ENCODE results near the gene PRPF6. TPM values are rescaled to one million over a fixed set of nuclear protein-coding genes. Genes with fewer than 3 reads are reported as not detected.

The PRPF6 gene
- total and polyA plus RNA-seq, 2 of the 13 experiments (the other 11 are each of a cell fraction or from before 2014, with no cell fraction given): 63.7 to 101 TPM

- no peak for TF ChIP-seq MLXIP (CRISPR knock-in tag; IDR thresholded peaks at IDR 0.05; ENCODE audit: borderline replicate concordance)
- no peak for TF ChIP-seq REPIN1 (CRISPR knock-in tag; IDR thresholded peaks at IDR 0.05; ENCODE audit: borderline replicate concordance, low read depth)
- no peak for TF ChIP-seq MTA3 (CRISPR knock-in tag; IDR thresholded peaks at IDR 0.05)
- TF ChIP-seq NKX3-1 (CRISPR knock-in tag; IDR thresholded peaks at IDR 0.05): no peak; the same call in none of the 2 replicates
- no peak for TF ChIP-seq ZNF746 (CRISPR knock-in tag; IDR thresholded peaks at IDR 0.05)
- TF ChIP-seq FOXK2 (IDR thresholded peaks at IDR 0.05): no peak
- TF ChIP-seq MAFK (conservative IDR thresholded peaks at IDR 0.05 in 1 of 2, IDR thresholded peaks at IDR 0.05 in 1 of 2; ENCODE audit: low read length in 2 of 2): no peak
- TF ChIP-seq ZNF414 (CRISPR knock-in tag; IDR thresholded peaks at IDR 0.05): peak; percentile 91
- peak; percentile 65; the same call in 1 of the 2 replicates for TF ChIP-seq MXD4 (CRISPR knock-in tag; IDR thresholded peaks at IDR 0.05)
- TF ChIP-seq E2F2 (CRISPR knock-in tag; IDR thresholded peaks at IDR 0.05; ENCODE audit: borderline replicate concordance): peak; percentile 54; the same call in 1 of the 2 replicates
- TF ChIP-seq SRSF4 (IDR thresholded peaks at IDR 0.05; ENCODE audit: low read depth, low read length, poor library complexity, severe bottlenecking): no peak
- TF ChIP-seq GFI1 (CRISPR knock-in tag; IDR thresholded peaks at IDR 0.05; ENCODE audit: borderline replicate concordance): no peak; the same call in 1 of the 2 replicates
- no peak for TF ChIP-seq ZNF850 (CRISPR knock-in tag; conservative IDR thresholded peaks at IDR 0.05)
- peak; percentile 56; the same call in 1 of the 2 replicates for TF ChIP-seq JUND (CRISPR knock-in tag; IDR thresholded peaks at IDR 0.05)
- TF ChIP-seq ZNF260 (CRISPR knock-in tag; IDR thresholded peaks at IDR 0.05; ENCODE audit: borderline replicate concordance, low read depth): 0 out of 2 replicates have a peak, but pooled peaks have one; percentile 53
- peak; percentile 88 for TF ChIP-seq ZNF205 (CRISPR knock-in tag; IDR thresholded peaks at IDR 0.05)
- no peak for TF ChIP-seq ZFAT (CRISPR knock-in tag; conservative IDR thresholded peaks at IDR 0.05)
- no peak for TF ChIP-seq NFE2L1 (CRISPR knock-in tag; IDR thresholded peaks at IDR 0.05; ENCODE audit: borderline replicate concordance)
- TF ChIP-seq ZNF501 (CRISPR knock-in tag; IDR thresholded peaks at IDR 0.05): peak; percentile 62
- peak; percentile 63; the same call in 1 of the 2 replicates for TF ChIP-seq ZNF280B (CRISPR knock-in tag; IDR thresholded peaks at IDR 0.05; ENCODE audit: borderline replicate concordance)
- TF ChIP-seq SAFB2 (CRISPR knock-in tag; IDR thresholded peaks at IDR 0.05; ENCODE audit: borderline replicate concordance, low read depth): no peak; the same call in 1 of the 2 replicates
- no peak for TF ChIP-seq HES4 (CRISPR knock-in tag; IDR thresholded peaks at IDR 0.05; ENCODE audit: borderline replicate concordance)
- TF ChIP-seq NFATC3 (CRISPR knock-in tag; IDR thresholded peaks at IDR 0.05): no peak
These were observed 73.1 kb downstream of the PRPF6 start (continued) for GRCh38 chr20:64053841-64054661.

Data from HepG2 (cell line).